HG03175 (cell line): ENCODE results near the gene ATP10A.
"Not testable (repeated sequence)": the region's sequence is repeated elsewhere in the genome, so short reads cannot be mapped to it uniquely, and the experiment has no call there.

Experiments used
- ATAC-seq: cut with Tn5 transposase; IDR thresholded peaks from one replicate; pipeline ENCODE4 v1.9.1; 2021; ENCODE audit warnings: mild to moderate bottlenecking, moderate library complexity; ENCODE audit not compliant: unreplicated experiment

ATP10A gene

DNA sequence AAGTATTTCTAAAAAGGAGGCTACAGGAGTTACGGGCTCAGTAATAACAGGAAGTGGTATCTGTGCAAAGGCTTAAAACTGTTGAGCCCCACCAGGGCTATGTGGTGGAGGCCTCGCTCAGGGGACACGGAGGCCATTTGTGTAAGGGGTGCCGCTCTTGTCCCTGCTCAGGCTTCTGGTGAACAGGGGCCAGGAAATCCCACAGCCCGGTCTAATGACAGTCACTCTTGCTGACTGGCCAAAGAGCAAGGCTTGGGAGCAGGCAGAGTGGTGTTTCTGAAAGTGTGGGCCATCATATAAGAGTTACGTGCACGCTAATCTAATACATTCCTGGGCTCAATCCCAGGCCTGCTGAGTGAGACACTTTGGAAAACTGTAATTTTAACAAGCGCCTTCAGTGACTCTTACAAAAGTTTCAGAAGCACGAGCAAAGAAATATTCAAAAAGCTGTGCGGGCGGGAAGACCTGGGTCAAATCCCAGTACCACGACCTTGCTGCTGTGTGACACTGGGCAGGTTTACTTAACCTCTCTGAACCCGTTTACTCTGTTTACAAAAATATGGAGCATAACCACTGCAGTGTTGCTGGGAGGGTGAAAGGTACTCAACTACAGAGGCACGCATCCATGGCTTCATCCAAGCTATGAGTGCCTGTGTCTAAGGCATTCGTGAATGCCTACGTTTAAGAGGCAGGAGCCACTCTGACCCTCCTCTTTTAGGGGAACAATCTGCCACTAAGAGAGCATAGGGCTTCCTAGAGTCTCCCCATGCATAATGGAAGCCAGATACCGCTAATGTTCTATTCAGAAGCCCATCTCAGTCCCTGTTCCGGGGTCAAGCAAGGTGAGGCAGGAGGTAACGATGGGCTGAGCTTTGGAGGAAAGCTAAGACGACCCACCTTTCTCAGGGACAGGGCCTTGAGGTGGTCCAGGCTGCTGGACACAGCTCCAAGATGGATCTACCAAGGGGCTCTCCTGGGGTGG, 2.0 kb downstream of the ATP10A start:
- no peak for ATAC-seq

DNA sequence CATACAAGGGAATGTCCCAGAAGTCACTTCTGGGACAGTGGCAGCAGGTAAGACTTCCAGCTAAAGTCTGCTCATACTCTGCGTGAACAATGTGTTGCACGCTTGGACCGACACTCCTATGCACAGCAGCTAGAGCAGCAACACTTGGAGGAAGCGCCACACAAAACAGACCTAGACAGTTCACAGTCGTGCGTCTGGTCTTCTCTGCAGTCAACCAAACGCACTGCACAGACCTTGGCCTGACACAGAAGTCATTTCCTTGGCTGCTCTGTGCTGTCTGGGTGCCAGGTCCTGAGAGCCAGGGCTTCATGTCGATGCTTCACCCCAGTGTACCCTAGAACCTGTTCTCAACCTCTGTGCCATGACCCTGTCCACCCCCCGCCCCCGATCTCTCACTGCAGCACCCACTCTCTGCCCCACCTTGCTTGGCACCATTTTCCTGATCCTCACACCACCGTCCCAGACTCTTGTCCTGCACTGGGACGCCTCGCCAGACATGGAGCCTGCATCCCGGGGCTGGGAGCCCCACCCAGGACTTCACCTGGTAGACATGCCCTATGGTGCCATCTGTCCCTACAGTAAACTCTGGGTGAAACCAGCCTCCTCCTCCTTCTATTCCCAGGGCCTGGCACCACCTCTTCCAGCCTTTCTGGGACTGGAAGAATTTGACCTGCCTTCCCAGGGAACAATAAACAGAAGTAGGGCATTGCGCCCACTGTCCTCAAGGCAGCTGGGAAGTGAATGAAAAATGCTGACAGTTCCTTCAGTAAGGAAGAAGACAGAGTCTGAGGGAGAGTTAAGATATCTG, 3.1 kb downstream of the ATP10A start:
- no peak for ATAC-seq

DNA sequence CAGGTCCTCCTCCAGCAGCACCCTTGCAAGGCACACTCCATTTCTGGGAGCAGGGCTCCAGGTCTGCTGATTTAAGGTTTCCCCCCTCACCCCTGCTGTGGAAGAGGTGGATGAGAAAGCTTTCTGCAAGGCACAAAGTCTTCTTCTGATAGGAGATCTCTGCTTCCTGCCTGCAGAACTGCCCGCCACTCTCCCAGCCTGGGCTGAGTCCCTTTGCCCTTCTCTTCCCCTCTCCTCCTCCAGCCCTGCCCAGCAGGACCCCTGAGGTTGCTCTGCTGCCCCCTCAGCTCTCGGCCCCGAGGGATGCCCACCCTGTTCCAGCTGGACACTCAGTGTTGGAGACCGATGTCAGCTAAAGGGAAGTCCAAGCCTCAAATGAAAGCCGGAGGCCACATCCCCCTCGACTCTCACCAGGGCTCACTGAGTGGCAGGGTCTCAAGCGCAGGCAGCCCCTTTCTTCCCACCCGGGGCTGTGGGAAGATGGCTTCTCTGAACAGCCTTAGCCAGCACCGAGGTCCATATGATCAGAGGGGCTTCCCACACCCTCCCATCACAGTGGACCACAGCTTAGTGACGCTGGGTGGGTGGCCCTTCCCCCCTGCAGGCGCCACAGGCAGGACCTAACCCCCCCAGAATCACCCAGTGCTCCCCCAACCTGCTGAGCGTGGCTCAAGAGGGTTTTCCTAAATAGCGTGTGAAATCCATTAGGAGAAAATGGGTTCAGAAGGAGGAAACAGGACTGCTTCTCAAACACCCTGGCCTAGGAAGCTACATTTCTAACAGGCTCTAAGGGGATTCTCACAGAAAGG, 4.0 kb downstream of the ATP10A start:
- no peak for ATAC-seq

DNA sequence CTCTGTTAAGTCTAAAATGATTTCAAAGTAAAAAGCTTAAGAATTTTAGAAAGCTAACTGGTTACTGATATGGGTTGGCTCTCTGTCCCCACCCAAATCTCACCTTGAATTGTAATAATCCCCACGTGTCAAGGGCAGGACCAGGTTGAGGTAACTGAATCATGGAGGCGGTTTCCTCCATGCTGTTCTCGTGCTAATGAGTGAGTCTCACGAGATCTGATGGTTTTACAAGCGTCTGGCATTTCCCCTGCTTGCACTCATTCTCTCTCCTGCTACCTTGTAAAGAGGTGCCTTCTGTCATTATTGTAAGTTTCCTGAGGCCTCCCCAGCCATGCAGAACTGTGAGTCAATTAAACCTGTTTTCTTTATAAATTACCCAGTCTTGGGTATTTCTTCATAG, 7.1 kb downstream of the ATP10A start:
- not testable (repeated sequence) for ATAC-seq

DNA sequence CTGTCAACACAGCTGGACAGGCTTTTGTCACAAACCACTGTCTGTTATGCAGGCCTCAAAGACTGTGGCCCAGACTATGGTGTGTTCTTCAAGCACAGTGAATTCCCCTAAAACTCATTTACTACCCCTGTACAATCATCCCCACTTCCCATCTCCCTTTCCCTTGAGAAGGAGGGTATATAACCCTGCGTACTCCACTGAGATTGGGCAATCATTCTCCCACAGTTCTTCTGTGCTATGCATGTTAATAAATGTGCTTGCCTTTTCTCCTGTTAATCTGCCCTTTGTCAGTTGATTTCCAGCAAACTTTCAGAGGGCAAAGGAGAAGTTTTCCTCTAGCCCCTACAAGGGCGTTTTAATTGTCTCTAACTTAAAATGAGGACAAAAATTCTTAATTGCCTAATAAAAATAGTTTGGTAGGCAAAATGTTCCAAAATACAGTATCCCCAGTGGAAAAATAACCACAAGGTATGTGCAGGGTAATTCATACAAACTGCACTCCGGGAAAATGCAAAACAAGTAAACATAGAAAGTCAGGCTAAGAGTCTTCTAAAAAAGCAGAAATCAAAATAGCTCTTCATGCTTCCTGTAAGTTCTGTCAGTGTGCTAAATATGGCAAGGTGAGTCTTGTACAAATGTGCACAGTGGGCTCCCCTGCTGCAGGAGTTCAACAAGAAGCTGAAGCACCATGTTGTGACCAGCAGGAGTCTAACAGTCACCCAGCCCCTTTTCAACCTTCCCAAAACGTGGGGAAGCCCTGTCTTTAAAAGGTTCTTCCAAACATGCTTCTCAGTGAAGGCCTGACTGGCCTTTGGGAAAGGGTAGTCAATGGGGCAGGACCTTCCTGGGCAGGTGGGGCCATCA, 10.2 kb downstream of the ATP10A start:
- no peak for ATAC-seq

DNA sequence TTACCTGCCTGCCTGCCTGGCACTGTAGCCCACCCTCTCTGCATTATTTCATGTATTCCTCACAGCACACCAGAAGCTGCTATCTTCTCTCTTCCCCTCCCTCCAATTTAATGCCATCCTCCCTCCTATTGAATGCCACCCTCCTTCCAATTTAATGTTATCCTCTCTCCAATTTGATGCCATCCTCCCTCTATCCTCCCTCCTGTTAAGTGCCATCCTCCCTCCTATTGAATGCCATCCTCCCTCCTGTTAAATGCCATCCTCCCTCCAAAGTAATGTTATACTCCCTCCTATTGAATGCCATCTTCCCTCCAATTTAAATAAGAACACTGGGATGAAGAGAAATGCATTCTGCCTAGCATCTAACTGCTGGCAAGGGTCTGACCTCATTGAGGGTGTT, 11.1 kb downstream of the ATP10A start:
- ATAC-seq, result no peak

DNA sequence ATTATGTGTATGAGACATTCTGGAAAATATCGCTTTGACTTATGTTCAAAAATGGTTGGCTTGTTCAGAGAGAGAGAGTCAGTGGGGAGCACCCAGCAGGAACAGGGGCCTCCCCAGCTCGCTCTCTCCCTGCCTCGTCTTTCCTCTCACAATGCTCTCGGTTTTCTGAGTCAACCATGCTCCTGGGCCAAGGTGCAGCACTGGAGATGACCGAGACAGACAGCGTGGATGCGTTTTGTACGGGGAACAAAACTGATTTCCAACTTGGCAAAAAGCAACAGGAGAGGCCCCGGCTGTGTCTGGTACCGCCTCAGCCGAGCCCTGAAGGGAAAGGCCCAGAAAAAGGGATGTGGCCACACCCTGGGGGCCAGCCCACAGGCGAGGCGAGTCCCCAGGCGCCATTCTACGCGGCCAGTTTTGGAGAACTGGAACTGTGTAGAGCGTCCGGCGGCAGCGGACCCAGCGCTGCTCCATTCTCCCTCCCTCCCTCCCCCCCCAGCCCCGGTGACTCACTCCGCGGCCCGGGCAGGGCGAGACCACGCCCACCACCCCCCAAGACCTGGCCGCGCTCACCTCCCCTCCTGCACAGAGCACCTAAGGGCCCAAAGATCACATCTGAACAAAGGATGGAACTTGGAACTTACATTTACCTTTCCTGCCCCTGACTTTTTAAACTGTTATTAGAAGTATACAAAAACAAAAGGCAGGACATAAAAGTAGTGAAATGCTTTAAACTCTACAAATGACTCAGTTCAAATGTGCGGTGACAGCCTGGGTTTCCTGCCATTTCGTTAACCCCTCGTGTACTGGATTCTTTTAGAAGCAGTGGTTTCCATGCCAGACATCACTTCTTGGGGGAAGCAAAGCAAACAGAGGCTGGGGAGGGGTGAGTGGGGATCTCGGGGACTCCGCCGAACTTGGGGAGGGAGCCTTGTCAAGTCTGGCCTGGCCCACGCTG, 12.7 kb downstream of the ATP10A start:
- peak; percentile 87 for ATAC-seq

DNA sequence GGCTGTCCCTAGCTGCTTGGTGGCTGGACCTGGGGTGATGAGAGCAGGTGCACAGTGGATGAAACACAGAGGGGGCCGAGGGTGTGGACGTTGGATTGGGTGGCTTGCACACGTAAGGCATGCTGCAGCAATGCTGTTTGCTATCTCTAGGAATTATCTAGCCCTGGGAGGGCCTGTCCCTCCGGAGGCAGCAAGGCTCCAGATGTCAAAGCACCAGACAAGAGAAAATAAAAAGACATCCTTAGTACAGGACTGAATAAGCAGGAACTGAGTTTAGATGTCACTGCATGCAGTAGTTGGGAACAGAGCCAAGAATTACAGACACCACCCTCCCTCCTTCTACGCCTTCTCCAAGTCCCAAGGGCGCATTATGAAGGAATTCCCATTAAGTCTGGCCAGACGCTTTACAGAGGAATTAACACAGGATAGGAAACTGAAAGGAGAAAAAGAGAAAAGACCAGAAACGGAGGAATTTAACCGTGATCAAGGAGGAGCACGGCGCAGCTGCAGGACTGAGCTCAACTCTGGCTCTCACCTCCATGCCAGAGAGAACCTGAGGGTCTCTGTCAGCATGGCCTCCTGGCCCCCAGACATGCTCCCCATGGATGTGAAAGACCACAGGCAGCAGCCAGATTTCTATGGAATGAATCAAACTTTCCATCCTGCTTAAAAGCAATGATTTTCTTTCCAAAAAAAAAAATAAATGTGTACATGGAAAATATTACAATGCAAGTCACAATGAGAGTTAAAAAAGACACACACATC, 13.8 kb downstream of the ATP10A start:
- ATAC-seq, result no peak

DNA sequence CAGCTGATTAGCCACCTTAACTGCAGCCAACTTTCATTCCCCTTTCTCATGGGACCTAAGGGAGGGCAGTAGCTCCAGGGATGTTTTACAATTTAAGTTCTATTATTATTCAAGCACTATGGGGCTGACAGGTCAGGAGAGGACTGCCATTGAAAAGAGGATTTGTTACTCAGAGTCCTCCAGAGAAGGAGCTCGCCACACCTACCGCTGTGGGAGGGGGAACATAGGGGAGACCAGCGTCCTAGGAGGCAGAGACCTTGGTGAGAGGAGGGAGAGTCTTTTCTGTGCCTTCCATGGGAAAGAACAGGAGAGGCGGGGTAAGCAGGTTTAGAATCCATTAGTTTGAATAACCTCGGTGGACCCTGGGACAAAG, 14.4 kb downstream of the ATP10A start:
- no peak for ATAC-seq

DNA sequence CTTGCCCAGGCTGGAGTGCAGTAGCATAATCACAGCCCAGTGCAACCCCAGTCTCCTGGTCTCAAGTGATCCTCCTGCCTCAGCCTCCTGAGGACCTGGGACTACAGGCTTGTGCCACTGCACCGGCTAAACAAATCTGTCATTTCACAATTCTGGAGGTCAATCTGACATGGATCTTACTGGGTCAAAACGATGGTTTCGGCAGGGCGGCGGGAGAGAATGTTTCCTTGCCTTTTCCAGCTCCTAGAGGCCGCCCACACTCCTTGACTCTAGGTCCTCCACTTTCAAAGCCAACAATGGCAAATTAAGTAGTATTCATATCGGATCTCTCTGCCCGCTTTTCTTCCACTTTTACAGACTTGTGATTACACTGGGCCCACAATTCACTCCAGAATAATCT, 14.8 kb downstream of the ATP10A start:
- ATAC-seq, result no peak

DNA sequence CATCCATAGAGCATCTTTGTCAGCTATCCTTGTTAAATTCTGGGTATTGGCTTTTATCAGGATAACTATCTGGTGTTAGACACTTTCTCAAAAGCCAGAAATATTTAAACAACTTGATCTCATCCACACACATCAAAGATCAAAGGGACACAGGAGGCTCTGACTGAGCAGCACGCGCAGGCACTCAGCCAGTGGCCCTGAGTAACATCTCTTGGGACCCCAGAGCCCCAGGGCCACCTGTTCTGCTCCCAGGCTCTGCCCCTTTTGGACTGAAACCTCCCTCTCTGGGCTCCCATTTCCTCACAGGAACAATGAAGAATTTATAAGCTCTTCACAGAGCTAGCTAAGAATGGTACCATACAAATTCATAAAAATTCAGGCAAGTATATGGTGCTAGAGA, 16.1 kb downstream of the ATP10A start:
- ATAC-seq, result no peak

DNA sequence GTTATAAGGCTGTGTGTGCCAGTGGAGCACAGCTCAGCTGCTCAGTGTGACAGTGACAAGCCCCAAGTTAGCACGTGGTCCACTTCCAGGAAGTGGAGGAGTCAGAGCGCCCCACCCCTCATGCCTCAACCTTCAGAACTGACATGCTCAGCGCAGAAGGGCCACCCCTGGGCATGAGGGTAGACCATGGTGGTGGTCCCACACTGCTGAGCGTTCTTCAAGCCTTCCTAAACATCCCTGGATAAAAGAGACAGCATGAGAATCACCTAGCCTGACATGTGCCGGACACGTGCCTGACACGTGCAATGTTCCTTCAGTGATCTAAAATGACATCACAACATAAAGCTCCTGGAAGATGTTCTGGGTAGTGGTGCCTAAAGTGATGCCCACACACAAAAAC, 16.8 kb downstream of the ATP10A start:
- no peak for ATAC-seq

DNA sequence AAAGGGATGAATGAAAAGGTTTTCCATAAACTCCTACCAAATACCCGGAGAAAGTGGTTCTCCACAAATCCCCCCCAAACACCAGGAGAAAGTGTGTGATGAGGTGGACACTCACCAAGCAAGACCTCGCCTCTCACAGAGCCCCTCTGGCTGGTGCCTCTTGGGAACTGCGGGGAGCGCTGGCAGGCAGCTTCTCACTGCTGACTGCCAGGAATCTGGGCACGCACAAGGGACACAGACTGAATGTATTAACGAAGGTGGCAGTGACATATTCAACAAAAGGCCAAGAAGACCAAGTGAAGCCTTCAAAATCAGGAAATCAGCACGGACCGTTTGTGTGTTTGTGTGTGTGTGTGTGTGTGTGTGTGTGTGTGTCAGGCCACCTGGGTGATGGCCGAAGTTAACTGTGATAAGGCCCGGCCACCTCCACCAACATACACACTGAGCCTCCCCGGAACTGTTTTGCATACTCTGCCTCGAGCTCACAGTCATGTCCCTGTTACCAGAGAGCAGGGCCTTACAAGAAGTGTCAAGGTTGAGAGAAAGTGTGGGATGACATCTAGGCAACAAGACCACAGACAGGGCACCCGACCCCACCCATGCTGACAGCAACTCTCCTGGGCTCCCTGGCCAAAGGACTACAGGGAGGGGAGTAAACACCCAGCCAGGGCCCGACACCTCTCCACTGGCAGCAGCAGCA, 18.0 kb downstream of the ATP10A start:
- no peak for ATAC-seq

DNA sequence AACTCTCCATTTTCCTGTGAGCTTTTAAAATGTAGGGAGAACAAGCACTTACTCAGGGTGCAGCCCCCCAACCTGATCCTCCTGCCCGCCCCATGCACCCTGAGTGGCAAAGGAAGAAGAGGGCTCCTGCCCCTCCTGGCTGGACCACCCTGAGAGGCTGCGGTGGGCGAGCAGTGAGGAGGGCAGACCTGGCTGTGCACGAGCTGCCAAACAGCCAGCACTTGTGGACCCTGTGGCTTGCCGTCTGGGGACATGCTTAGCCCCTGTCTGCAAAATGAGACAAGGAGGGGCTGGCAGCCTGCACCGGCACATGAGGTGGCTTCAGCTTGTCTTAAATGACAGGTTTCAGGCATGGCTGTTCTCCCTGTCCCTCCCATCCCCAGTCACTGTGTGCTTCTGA, 18.6 kb downstream of the ATP10A start:
- ATAC-seq, result no peak

DNA sequence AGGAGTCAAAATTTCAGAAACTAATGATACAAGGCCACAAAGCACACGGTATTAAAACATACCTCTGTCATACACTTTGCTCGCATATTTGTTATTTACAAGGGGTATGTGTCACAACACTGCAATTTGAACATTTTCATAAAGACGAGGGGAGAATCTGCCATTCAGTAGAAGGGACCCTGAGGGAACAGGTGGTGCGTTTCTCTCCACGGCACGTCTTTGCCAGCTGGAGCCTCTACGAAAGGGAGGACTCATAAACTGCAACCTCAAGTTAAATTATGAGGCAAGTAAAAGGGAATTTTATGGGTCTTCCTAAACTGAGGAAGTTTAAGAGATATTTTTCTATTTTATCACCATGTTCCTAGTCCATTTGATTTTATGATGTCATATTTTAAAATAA, 19.1 kb downstream of the ATP10A start:
- ATAC-seq, result no peak

DNA sequence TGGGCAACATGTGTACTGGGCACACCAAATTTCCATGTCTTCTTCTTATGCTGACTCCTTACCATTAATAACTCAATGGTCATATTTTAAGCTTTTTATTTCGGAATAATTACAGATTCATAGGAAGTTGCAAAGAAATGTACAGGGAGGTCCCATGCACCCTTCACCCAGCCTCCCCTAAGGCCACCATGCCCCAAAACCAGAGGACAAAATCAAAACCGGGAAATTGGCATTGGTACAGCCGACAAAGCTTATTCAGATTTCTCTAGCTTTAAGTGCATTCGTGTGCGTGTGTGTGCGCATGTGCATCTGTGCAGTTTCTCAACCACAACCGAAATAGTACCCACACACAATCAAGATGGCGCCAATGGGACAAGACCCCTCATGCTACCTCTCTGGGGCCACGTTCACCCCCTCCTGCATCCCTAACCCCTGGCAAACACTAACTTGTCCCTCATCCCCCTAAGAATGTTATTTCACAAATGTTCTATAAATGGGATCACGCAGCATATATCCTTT, 23.4 kb downstream of the ATP10A start:
- no peak for ATAC-seq

DNA sequence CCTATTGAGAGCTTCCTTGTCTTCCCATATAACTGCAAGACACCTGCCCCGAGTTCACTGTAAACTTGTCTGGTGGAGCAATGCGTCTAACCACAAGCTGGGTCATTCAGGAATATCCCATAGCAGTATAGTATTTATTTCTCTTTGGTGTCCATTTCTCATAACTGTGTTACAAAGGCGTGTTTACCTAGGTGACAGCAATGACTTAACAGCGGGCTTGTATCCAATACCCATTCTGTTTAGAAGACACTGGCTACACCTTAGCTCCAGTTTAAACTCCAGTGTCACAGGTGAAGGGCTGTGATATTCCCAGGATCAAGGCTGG, 24.3 kb downstream of the ATP10A start:
- ATAC-seq, result no peak
